HG03097 (cell line): ENCODE results near the gene XRN2.
A peak's percentile ranks its signal among the peaks of the same experiment; 100 is the strongest.

ENCODE experiments used
- ATAC-seq: cut with Tn5 transposase; IDR thresholded peaks from one replicate; pipeline ENCODE4 v1.9.1; 2021; ENCODE audit not compliant: unreplicated experiment, low FRiP score

XRN2 gene

DNA sequence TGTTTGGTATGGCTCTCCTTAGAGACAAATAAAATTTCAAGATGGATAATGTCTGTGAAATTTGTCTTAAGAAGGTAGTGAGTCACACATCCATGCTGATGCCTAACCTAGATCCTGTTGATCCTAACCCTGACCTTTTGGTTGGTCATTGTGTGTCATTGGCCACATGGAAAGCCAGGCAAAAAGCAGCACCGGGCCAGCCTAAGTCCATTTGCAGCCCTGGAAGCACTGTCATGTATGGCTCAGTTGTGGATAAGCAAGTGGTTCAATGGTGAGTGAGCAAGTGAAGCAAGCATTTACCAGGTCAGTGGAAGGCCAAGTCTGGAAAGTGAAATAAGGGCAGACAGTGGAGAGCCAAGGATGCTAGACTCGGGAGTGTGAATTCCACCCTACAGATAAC is 12.1 kb upstream of the XRN2 start:
- ATAC-seq: no peak

DNA sequence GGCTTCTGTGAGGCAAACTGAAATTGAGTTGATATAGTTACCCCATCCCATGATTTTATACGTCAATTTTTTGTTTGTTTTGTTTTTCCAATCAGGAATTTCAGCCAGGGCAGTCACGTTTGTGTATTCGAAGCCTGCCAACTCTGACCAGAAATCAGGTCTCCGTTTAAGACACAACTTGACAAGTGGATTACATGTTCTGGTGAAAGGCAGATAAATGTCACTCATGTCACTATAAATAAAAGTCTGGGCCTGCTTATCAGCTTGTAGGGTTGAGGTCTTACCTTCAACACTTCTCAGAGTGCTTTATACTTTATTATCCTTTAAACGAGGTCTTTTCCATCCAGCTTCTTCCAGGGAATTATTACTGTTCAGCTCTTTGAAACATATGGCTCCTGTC is 8.4 kb upstream of the XRN2 start:
- no peak for ATAC-seq

DNA sequence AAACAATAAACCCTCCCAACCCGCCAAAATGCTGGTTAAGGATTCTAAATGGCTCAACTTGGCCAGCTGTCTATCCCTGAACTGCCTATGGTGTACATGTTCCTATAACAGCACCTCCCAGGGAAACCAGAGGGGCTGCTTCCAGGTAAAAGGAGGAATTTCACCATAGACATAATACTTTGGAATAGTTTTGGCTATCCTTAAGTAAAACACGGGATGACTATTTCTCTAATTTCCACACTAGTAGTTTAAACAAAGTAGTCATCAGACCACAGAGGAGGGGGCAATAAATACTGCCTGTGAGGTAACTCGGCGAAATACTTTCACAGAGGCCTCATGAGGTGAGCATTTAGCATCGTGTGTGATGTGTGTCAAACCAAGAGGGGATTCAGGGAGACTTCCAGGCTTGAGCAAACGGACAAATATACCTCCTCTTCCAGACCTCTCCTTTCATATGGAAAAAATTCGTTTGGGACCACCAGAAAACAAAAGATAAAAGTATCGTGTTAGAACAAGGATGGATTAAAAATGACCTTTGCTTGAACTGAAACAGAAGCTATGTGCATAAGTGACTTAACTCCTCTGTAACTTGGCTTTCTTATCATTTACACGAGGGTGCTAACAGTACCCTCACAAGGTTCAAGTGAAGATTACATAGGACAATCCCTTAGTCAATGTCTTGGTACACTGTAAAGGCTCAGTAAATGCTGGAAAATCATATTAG is 1.0 kb upstream of the XRN2 start:
- ATAC-seq: no peak

DNA sequence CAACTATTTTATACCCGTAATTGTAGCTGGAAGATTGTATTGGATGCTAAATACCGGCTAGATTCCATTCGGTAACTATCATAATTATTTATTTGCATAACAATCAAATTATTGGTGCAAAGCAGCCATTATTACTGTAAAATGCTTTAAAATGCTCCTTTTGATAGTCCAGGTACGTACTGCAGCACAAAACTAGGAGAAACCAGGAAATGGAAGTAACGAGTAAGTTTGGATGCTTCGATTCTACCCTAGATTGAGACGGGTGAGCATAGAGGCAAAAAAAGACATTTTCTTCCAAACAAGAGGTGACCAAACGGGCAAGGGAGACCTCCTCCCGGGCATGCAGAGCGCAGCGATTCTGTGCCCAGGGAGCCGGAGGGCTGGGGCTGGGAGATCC is 469 bp upstream of the XRN2 start:
- peak; percentile 21 for ATAC-seq

DNA sequence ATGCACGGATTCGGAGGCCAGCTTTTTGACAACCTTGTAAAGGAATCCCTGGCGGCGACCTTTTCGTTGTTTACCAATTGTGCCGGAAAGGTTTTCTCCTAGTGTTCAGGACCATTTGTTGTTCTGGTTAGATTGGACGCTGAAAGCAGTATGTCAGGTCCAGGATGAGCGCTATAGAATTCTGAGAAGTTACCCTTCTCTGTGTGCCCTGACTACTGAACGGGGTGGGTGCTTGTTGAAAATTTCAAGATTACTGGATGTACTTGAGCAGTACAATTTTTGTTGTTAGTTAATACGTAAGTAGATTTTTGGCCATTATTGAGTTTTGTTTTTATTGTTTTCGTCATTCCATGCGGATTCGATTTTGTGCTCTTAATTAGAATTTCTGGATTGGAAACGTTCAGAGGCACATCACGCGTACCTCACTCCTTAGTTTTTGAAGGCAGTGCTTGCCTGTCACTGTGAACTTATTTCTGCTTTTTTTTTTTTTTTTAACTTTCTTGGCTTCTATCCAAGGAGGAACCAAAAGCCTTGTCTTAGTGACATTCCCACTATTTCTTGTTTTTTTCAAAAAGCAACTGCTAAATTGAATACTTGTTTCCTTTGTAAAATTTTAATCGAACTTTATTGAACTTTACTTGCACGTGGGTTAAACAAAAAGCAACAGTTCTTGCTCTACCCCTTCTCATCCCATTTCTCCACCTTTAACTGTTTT is 898 bp downstream of the XRN2 start:
- no peak for ATAC-seq

DNA sequence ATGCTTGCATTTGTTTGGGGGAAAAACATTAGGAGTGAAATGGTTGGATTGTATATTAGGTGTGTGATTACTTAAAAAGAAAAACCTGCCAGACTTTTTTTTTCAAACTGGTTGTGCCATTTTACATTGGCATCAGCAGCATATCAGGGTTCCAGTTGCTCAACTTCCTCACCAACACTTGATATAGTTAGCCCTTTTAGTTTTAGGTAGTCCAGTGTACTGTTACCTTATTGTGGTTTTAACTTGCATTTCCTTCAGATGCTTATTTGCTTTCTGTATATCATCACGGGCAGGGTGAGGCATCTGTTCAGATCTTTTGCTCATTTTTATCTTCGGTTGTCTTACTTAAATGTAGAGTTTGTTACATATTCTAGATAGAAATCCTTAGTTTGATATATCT is 5.2 kb downstream of the XRN2 start:
- no peak for ATAC-seq

DNA sequence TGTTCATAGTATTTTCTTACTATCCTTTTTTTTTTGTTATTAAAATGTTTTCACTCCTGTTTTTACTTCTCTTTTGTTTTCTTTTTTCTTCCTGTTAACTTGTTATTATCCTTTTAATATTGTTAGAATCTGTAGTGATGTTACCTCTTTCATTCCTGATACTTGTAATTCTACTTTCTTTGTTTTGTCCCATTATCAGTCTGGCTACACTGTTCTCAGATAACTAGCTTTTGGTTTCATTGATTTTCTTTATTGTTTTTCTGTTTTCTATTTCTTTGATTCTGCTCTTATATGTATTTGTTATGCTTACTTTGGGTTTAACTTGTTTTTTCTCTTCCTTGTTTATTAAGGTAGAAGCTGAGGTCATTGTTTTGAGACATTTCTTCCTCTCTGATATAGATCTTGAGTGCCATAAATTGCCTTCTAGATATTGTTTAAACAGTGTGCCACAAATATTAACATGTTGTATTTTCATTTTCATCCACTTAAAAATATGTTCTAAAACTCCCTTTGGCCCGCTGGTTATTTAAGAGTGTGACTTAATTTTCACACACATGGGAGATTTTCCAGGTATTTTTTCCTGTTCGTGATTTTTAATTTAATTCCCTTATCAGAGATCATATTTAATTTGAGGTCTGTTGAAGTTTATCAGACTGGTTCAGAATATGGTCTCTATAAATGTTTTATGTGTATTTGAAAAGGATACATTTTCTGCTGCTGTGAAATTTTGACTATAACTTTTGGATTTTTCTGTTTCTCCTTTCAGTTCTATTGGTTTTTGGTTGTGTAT is 6.7 kb downstream of the XRN2 start:
- no peak for ATAC-seq

DNA sequence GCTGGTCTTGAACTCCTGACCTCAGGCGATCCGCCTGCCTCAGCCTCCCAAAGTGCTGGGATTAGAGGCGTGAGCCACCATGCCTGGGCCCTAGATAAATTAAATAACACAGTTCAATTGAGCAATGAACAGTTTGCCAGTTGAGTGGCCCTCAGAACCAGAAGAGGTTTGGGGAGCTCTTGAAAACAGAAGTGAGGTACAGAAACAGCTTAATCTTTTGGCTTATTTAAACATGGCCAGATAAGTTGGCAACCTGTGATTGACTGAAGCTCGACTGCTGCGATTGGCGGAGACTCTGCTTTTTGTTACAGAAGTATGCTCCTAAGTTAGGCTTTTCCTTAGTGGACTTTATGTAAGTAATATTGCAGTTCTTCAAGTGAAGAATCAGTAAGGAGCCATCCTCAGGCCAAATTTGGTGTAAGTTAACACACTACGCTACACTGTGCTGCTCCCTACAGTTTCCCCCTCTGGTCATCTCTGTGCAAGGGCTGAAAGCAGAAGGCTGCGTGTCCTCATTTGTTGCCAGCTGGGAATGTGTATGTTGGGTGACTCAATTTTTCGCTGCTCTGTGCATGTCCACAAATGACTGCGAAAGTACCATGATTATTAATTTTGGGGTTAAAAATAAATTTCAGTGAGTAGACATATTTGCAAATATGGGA is 9.8 kb downstream of the XRN2 start:
- ATAC-seq: no peak

DNA sequence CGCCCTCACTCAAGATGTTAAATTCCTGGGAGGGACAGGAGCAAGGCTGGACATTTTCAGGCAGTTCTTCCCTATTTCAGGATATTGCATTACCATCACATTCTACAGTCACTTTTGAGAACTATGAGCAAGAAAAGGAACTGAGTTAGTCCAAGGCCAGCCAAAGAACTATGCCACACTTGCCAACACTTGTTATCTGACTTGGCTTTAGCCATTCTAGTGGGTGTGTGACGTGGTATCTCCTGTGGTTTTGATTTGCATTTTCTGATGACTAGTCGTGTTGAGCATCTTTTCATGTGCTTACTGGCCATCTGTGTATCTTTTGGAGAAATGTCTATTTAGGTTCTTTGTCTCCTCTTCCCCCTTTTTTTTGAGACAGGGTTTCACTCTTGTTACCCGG is 12.0 kb downstream of the XRN2 start:
- no peak for ATAC-seq

DNA sequence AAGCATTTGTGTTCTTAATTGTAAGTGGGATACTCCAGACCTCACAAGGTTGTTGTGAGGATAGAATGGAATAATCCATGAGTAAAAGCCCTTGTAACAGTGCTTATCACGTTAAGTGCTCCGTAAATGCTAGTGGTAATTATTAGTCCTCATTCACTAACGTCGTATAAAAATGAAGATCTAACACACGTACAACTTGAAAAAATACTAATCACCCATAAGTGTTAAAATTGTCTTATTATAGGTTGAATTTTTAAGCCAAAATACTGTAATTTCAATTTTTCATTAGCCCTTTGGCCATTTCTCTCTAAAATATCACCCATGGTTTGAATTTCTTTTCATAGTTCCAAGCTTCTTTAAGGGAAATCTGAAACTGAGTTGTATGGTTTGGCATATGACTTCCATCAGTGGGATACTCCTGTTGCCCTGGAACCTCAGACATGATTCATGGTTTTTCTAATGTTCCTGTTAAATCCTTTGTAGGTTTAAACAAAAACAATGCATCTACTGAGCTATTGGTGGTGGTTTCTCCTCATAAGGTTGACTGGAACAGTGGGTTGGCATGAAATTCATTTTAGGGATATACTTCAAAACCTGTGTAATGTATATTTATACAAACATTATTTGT is 19.1 kb downstream of the XRN2 start:
- ATAC-seq: no peak

DNA sequence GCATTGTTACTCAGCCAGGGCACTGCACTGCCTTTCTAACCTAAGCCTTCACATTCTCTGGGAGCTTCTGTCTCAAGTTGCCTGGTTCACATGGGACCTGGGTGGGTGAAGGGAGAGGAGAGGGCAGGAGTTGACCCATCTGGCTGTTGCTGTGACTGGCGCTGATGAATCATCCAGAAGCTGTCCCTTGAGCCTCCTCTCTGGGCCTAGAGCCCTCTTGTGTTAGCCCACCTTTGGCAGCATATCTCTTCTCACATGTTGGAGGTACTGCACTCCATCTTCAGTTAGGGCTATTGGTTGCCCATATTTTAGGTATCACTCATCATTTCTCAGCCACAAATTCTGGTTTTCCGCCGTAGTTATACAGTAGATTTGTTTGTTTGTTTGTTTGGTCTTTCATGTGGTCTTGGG is 19.8 kb downstream of the XRN2 start:
- no peak for ATAC-seq

DNA sequence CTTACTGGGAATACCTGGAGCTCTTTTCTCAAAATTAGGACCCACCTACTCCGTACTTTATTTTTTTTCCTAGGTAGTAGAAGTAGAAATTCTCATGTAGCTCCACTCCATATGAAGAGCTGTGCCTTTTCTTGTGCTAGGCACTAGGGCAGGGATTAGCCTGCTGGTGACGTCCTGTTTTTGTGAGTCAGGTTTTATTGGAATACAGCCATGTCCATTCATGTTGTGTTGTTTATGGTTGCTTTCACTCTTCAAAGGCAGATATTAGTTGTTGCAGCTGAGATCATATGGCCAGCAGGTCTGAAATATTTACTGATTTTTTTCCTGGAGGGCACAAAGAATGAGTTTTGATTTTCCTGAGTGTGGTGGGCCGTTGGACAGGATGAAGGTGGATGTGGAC is 20.5 kb downstream of the XRN2 start:
- ATAC-seq: no peak

DNA sequence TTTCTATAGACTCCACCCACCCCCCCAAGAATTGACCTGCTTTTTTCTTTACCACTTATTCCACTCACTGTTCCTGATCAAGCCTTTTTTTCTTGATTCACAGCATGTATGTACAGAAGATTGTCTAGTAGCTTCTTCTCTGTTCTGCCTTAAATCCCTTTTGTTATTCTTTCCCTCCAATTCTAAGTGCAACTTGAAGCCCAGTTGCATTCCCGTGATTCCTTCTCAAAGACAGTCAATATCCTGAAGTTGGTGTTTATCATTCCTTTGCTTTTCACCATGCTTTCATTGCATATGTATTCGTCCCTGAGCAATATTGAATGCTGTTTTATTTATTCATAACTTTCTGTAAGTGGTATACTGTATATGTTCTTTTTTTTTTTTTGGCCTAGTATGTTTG is 21.0 kb downstream of the XRN2 start:
- no peak for ATAC-seq

DNA sequence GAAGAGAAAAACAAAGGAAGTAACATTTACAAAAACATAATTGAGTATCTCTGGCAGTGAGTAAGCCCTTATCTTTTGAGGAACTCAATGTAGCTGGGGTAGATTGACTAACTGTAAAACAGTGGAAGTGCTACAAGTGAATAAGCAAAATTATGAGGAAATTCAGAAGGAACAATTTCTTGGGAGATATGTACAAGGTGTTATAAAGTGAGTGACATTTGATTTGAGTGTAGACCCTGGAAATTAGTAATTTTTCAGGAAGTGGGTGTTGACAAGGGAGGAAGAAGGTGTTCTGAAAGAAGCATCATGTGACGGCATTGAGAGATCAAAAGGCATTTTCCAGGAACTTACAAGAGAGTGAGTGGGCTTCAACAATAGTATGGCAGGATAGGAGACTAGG is 22.2 kb downstream of the XRN2 start:
- no peak for ATAC-seq

DNA sequence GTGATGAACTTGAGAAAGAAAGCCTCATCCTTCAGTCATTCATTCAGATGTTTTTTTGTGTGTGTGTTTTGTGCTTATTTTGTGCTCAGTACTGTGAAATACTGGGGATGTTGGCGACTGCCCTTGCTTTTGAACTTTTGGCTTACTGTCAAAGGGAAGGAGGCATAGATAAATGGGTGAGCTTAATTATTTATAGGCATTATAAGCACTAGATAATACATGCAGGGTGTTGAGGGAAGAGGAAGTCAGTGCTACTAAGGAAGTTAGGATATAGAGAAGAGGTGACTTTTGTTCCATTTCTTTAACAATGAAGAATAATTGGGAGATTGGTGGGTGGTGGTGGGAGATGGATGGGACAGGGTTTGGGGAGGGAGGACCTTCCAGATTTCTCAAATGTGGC is 23.6 kb downstream of the XRN2 start:
- ATAC-seq: no peak

DNA sequence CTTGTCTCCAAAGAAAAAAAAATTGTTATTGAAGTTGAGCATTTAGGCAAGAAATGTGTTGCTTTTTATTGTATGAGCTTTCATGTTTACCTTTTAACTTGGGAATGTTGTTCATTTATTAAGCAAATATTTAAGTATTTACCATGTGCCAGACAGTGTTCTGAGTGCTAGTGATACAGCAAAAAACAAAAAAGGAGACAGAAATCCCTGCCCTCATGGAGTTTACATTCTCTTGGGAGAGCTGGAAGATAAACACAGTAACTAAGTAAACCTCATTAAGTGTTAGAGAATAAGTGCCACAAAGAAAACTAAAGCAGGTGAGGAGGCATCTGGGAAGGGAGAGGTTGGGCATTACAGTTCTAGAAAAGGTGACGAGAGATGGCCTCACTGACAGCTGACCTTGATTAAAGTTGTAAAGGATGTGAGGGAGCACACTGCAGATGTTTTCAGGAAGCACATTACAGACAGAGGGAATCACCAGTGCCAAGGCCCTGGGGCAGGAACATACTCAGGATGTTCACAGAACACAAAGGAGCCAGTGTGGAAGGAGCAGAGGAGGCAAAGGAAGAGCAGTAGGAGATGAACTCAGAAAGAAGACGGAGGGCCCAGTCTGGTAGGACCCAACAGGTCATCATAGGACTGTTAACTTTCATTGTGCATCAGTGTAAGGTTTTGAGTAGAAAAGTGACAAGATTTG is 33.5 kb downstream of the XRN2 start:
- no peak for ATAC-seq

DNA sequence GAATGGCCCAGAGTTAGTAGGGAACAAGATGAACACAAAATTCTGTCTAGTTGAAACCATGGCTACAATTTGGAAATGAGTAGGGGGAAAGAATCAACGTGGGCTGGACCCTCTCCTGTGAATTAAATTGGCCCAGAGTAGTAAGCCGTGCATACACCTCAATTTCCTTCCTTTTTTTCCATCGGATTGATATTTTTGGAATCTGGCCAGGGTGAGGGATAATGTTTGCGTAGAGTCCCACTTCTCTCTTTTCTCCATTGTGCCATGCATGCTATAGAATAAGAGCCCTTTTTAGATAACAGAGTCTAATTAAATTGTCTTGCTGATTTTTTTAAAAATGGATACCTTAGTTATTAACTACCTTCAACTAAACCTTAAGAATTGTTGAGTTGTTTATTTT is 35.2 kb downstream of the XRN2 start:
- no peak for ATAC-seq

DNA sequence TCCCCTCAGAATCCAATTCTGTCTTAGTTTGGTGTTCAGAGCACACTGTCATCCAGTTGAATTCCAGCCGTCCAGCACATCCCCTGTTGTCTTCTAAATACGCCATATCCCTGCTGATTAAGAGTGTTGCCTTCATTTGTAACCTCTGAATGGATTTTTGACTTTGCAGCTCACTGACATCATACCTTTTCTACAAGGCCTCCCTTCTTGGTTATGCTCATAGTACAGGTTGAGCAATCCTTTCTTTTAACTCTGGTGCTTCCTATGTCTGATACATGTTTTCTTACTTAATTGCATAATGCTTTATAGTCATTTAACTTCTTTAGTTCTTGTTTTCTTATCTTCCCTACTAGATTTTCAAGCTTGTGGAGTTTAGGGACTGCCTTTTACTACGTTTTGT is 36.4 kb downstream of the XRN2 start:
- no peak for ATAC-seq

DNA sequence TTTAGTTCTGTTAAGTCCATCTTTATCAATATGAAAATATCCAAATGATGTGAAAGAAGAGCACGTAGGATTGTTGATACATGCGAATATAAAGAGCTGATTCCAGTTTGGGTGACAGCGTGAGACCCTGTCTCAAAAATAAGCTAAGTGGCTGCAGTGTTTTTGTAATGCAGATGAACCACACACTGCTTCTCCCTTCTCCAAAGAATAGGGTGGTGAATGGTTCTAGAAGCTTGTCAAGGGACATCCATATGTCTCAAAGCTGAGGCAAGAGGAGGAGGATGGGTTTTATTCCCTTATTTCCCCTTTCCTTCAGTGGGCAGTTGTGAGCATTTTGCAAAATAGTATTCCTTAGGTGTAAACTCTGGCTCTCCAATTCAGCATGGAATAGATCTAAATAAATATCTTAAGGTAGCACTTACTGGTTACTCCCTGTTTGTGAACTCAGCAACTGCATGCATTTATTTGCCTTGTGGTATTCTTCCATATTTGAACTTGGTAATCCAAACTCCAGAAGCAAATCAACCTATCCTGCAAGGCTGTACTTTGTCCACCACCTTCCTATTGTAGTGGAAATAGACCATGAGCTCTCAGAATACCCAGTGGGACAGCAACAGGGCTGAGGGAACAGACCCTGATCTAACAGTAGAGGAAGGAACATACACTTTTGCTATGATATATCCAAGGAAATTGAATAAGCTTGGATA is 38.0 kb downstream of the XRN2 start:
- ATAC-seq: no peak
